GM19455 (cell line): Measurements from ENCODE around the gene BICD2.

Experiments
- ATAC-seq: cut with Tn5 transposase; IDR thresholded peaks from one replicate; pipeline ENCODE4 v1.9.1; 2021; ENCODE audit not compliant: unreplicated experiment

BICD2 gene

DNA sequence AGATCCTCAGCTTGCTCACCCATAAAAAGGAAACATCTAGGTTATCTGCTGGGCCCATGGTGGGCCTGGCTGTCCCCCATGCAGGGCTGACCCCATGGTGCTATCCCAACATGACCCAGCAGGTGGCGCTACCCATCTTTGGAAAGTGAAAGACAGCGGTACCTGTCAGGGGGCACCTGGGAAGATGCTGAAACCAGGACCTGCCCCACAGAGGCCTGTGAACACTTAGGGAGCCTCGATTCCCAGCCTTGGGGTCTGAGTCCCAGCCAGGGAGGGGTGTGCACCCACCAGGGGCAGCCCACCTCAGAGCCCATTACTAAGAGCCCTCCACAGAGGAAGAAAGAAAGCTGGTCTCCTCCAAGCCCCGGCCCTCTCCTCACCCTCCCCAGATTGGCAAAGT lies 48.1 kb downstream of the BICD2 start:
- ATAC-seq: peak; percentile 55

DNA sequence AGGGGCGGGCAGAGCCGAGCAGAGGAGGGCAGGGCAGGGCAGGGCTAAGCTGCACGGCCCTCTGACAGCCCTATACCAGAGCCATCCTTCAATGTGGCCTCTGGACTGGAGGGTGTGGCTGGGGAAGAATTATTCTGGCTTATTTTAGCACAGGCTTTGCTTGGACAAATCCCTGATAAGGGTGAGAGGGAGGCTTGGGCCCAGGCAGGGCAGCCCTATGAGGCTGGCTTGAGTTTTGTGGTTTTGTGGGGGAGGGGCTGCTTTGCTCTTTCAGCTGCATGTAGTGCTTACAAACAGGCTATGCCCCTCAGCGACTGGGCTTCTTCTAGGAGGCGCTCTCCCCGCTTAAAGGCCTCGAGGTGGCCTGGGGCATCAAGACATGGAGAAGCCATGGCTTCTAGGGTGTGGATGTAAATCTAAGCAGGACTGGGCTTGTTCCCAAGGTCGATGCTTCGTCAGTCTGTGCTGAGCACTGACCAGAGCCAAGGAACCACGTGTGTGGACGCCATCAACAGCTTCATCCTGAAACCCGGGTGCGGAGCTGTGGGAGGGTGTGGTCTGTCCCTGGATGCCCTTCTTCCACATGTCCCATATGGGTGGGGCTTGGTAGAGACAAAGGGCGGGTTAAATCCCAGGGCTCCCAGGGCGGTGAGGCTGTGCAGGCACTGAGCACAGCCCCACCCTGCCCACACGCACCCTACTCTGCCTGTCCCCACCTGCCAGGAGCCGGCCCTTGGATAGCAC lies 49.0 kb downstream of the BICD2 start:
- ATAC-seq: no peak

DNA sequence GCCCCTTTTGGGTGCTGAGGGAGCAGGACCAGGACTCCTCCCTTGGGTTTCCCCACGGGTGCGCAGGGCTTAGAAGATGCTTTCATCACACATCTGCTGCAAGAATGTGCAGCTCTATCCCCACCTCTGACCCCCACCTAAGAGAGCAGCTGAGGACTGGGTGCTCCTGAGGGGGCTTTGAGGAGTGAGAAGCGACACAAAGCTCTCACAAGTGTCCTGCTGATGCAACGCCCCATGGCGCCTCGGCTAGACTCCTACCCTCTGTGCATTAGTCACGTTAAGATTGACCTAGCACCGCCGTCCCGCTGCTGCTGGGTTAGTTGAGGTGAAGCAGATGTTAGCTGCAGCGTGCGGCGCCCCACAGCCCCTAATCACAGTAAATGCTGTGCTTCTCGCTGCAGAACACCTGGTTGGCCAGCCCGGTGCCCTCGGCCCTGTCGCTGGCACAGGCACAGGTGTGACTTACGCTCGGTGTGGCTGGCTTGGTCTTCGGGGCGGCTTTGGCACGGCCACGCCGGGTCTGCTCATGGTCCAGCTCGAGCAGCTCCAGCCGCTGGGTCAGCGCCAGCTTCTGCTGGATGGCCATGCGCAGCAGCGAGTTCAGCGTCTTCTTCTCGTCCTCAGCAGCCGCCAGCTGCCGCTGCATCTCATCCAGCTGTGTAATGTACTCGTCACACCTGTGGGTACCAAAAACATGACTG lies 49.7 kb downstream of the BICD2 start:
- no peak for ATAC-seq

- no peak for ATAC-seq
These were observed 50.6 kb downstream of the BICD2 start for GRCh38 chr9:92714016-92714415.

- ATAC-seq: no peak
These were observed 51.1 kb downstream of the BICD2 start for GRCh38 chr9:92713528-92713927.

DNA sequence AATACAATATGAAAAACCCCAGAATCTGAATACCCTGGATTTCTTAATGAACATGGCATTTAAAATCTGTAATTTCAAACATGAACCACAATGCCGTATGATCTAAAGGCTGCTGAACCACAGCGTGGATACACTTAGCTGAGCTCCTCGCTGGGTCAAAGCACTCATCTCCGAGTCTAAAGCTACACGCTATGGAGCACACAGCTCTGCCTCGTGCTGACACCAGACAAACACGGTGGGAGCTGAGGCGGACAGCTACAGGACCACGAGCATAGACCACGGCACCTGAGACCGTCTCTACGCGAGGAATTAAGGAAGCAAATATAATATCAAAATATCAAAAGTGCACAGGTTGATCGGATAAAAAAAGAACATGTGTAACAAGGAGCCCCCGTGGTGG lies 51.9 kb downstream of the BICD2 start:
- no peak for ATAC-seq

DNA sequence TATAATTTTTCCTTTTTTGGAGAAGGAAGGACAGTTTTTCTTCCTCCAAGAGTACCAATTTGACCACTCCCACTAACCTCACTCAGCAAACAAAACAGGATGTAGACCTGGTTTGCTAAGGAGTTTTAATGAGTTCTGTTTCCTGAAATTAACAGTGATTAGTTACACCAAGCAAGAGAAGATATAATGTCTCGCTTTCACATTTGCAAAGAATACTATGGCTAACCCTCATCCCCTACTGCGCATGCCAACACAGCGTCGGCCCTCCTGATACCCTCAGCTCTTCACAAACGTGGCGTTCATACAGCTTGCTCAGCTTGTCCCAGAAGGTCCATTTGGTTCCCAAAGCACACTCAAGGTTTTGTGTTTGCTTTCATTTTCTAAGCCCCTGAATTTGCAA lies 52.8 kb downstream of the BICD2 start:
- no peak for ATAC-seq

DNA sequence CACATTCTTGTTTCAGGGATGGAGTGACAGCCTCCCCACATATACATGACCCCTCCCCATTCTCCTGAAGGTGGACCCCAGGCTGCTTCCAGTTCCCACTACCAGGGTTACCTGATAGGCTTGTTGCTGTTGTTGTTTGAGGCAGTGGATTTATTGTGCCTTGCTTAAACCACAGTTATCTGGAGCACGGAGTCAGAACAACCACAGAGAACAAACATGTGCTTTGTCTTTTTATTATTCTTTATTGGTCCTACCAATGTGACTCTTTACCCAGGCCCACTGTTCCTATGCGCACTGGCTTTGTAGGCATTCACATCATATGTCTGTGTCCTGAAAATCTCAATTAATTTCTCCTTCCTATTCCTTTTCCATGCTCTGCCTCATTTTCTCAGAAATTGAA lies 53.5 kb downstream of the BICD2 start:
- no peak for ATAC-seq

GRCh38 chr9:92710368-92710767 lies 54.3 kb downstream of the BICD2 start:
- ATAC-seq: no peak

- no peak for ATAC-seq
These were observed 54.7 kb downstream of the BICD2 start for GRCh38 chr9:92709954-92710353.

GRCh38 chr9:92709240-92709639 lies 55.4 kb downstream of the BICD2 start:
- ATAC-seq: no peak

GRCh38 chr9:92707530-92707929 lies 57.1 kb downstream of the BICD2 start:
- ATAC-seq: no peak

GRCh38 chr9:92706218-92706940 lies 58.3 kb downstream of the BICD2 start:
- no peak for ATAC-seq

DNA sequence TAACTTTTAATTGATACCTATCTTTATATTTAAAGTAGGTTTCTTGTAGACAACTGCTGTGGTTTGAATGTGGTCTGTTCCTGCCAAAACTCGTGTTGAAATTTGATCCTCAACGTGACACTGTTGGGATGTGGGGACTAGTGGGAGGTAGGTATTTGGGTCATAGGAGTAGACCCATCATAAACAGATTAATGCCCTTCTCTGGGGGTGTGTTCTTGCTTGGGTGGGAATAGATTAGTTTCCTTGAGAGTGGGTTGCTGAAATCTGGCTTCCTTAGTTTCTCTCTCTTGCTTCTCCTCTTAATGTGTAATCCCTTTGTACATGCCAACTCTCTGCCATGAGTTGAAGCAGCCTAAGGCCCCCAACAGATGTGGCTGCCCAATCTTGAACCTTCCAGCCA lies 60.1 kb downstream of the BICD2 start:
- ATAC-seq: no peak

DNA sequence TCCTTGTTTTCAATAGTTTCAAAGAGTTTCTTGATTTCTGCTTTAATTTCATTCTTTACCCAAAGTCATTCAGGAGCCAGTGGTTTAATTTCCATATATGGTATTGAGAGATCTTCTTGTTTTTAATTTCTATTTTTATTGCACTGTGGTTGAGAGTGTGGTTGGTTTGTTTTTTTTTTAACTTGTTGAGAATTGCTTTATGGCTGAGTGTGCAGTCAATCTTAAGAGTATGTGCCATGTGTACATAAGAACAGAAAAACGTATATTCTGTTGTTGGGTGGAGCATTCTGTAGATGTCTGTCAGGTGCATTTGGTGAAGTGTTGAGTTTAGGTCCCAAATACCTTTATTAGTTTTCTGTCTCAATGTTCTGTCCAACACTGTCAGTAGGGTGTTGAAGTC lies 68.0 kb downstream of the BICD2 start:
- no peak for ATAC-seq

DNA sequence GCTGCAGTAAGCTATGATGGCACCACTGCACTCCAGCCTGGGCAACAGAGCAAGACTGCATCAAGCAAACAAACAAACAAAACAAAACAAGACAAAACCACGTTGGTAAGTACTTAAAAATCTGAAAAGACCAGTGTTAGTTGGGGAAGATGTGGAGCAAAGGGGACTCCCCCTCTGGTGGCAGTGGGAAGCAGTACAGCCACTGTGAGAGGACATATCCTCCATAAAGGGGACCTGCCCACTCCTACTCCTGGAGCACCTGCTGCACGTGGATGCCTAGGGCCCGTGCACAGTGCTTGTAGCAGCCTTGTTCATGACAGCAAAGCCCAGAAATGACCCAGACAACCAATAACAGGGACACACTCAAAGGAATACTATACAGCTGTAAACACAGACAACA lies 77.7 kb downstream of the BICD2 start:
- no peak for ATAC-seq

DNA sequence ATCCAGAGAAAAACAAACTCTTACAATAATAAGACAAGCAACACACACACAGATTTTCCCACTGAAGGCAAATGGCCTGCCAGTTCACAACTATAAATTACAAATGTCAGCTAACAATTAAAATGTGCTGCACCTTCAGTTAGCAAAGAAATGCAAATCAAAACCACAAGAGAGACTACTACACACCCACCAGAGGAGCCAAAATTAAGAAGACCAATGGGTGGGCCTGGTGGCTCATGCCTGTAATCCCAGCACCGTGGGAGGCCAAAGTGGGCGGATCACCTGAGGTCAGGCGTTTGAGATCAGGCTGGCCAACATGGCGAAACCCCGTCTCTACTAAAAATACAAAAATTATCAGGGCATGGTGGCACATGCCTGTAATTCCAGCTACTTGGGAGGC lies 79.6 kb downstream of the BICD2 start:
- no peak for ATAC-seq

- ATAC-seq: no peak
These were observed 82.4 kb downstream of the BICD2 start for GRCh38 chr9:92682269-92682668.

GRCh38 chr9:92680166-92681119 lies 84.2 kb downstream of the BICD2 start:
- ATAC-seq: no peak

DNA sequence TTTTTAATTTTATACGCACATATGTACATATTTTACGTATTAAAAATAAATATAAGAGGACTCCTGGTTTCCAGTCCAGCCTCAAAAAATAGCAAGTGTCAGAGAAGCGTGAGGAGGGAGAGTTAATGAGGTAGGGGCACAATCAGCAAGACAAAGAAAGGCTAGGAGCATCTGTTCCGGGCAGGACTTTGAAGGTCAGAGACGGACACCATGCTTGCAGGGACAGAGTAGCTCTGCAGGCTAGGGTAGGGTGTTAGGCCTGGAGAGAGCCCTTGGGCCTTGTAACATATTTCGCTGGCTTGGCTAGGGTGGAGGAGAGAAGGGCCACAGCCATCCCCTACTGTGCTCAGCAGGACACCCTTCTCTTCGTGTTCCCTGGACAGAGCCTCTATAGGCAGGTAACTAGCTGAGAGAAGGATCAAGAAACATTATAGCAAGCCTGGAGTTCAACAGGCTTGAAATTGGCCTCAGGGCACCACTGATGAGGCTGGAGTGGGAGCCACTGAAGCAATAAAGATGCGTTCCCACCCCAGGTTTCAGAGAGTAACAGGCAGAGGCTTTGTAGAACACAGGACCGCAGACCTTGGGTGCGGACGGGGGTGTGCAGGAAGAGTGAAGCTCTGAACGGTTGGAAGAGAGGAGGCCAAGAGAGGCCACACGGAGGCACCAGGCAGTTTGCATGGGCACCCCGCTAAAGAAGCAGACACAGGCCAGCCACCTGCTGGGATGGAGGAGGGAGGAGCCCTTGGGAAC lies 85.0 kb downstream of the BICD2 start:
- no peak for ATAC-seq
